Measurements from ENCODE around the gene UBAC2. TPM values are rescaled to one million over a fixed set of nuclear protein-coding genes. Genes with fewer than 3 reads are reported as not detected.
A peak's percentile ranks its signal among the peaks of the same experiment; 100 is the strongest.

UBAC2 gene
- total RNA-seq, 2 experiments from 2014 or later = 26.8 to 28.5 TPM

DNA sequence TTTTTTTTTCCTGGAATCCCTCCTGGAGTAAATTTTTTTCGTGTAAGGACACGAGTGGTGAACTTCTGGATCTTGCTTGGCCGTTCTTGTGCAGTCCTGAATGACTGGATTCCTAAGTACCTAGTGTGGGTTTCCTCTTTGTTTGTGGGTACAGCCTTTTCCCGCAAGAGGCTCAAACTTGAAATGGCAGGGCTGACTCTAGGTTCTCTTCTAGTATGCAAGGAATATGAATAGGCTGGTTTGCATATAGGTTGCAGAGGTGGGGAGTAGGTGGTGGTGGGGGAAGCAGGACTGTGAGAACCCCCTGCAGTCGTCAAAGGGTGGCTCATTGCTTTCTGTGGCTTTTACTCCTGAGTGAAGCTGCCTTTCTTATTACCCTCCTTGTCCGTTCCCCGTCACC is 13.6 kb downstream of the UBAC2 start:
- Histone ChIP-seq H3K4me1 (ENCODE audit: insufficient read depth, low read length, poor library complexity, severe bottlenecking) (peaks cover 24% of the 10 kb centered on the region), H3K36me3 (ENCODE audit: insufficient read depth, low read length) (peaks cover 15% of the 10 kb centered on the region), H3K9me2 (ENCODE audit: insufficient read depth, low read length) (no peaks in the 10 kb centered on the region), H3K4me2 (ENCODE audit: low read length) (peak overlapping the region; percentile 36), H3K4me3 (ENCODE audit: low read depth, low read length, poor library complexity, severe bottlenecking) (no peak overlapping the region), H3K27ac (ENCODE audit: low read depth, low read length, poor library complexity, severe bottlenecking) (no peak overlapping the region), H3K79me2 (ENCODE audit: insufficient read depth, low read depth, low read length) (peaks cover 71% of the 10 kb centered on the region; the same call in 1 of the 2 replicates), H4K20me1 (ENCODE audit: insufficient read depth, low read length) (peaks cover 10% of the 10 kb centered on the region; the same call in 1 of the 2 replicates), H3K9me3 (ENCODE audit: low read length) (no peaks in the 10 kb centered on the region), H2AFZ (ENCODE audit: low read length) (no peak overlapping the region)
- TF ChIP-seq EZH2phosphoT487 (IDR thresholded peaks at IDR 0.05; ENCODE audit: borderline replicate concordance, low read depth, low read length) = no peak
- no peak for TF ChIP-seq CTCF (conservative IDR thresholded peaks at IDR 0.05; ENCODE audit: low read length)
- DNase-seq (ENCODE audit: low spot score) = no peak
- intact Hi-C loops (cut with micrococcal nuclease; ENCODE audit: unreplicated experiment) = no loop called here
- ChIA-PET CTCF (ENCODE audit: unreplicated experiment) (no interaction called here), POLR2A (interaction anchor here (1.3 to 1.5 kb wide), 2 partner anchors 10 to 11 kb away, joined by 3 to 4 read pairs; no protein-coding TSS in a partner anchor)
- no TSS peak for BruUV-seq (replicated peaks)

DNA sequence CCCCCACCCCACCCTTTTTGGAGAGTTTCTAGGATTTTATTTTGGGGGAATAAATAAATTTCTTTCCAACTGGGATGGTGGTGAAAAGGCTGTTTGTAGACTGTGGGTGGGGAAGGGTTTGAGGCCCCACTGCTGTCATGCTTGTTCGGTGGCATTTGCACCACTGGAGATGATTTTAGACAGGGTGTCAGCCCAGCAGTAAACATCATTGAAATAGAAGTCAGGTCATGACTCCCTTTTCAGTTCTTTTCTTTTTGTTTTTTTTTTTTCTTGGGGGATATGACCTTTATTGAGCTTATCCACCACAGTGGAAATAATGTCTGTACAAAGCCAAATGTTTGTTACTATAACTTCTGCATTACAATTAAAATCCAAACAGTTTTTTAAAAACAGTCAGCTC is 14.1 kb downstream of the UBAC2 start:
- H2AFZ ChIP-seq (ENCODE audit: low read length) = no peak overlapping the region
- ChIA-PET POLR2A (interaction anchor here (0.6 to 1.5 kb wide), 6 partner anchors 8 to 30 kb away, joined by 3 to 5 read pairs (median 4); no protein-coding TSS in a partner anchor), CTCF (ENCODE audit: unreplicated experiment) (no interaction called here)
- DNase-seq (ENCODE audit: low spot score) = no peak
- H3K4me3 ChIP-seq (ENCODE audit: low read depth, low read length, poor library complexity, severe bottlenecking) = no peak overlapping the region
- no peaks in the 10 kb centered on the region for H3K9me2 ChIP-seq (ENCODE audit: insufficient read depth, low read length)
- H3K27ac ChIP-seq (ENCODE audit: low read depth, low read length, poor library complexity, severe bottlenecking) = no peak overlapping the region
- peaks cover 29% of the 10 kb centered on the region for H3K4me1 ChIP-seq (ENCODE audit: insufficient read depth, low read length, poor library complexity, severe bottlenecking)
- intact Hi-C loops (cut with micrococcal nuclease; ENCODE audit: unreplicated experiment) = no loop called here
- H3K36me3 ChIP-seq (ENCODE audit: insufficient read depth, low read length) = peaks cover 15% of the 10 kb centered on the region
- no peaks in the 10 kb centered on the region for H3K9me3 ChIP-seq (ENCODE audit: low read length)
- H3K79me2 ChIP-seq (ENCODE audit: insufficient read depth, low read depth, low read length) = peaks cover 73% of the 10 kb centered on the region; the same call in 1 of the 2 replicates
- BruUV-seq (replicated peaks) = no TSS peak
- peak overlapping the region; percentile 36 for H3K4me2 ChIP-seq (ENCODE audit: low read length)
- TF ChIP-seq CTCF (conservative IDR thresholded peaks at IDR 0.05; ENCODE audit: low read length) = no peak
- TF ChIP-seq EZH2phosphoT487 (IDR thresholded peaks at IDR 0.05; ENCODE audit: borderline replicate concordance, low read depth, low read length) = no peak
- H4K20me1 ChIP-seq (ENCODE audit: insufficient read depth, low read length) = peaks cover 10% of the 10 kb centered on the region; the same call in 1 of the 2 replicates

DNA sequence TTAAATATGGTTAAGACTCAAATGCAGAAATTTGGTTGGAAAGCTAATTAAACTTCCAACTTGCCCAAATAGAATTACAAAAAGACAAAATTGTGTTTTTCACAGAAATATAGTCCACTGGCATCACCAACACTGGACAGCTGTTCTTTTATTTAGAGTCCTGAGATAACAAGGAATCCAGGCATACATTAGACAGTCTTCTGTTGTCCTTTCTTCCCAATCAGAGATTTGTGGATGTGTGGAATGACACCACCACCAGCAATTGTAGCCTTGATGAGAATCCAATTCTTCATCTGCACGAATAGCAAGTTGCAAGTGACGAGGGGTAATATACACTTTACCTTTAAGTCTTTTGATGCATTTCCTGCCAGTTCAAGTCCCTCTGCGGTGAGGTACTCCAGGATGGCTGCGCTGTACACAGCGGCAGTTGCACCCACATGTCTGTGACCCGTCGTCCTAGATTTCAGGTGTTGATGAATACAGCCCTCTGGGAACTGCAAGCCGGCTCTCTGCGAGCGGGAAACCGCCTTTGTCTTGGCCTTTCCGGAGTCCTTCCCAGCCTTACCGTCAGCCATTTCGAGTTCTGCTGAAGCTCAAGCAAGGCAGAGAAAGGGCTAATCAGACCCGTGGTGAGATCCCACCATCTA is 14.7 kb downstream of the UBAC2 start:
- ChIA-PET POLR2A (interaction anchor here (0.6 to 1.5 kb wide), 6 partner anchors 9 to 31 kb away, joined by 3 to 5 read pairs (median 4); no protein-coding TSS in a partner anchor), CTCF (ENCODE audit: unreplicated experiment) (no interaction called here)
- H3K79me2 ChIP-seq (ENCODE audit: insufficient read depth, low read depth, low read length) = peaks cover 74% of the 10 kb centered on the region
- H3K9me2 ChIP-seq (ENCODE audit: insufficient read depth, low read length) = no peaks in the 10 kb centered on the region
- no peak overlapping the region for H3K4me3 ChIP-seq (ENCODE audit: low read depth, low read length, poor library complexity, severe bottlenecking)
- TF ChIP-seq CTCF (conservative IDR thresholded peaks at IDR 0.05; ENCODE audit: low read length) = no peak
- no peak for TF ChIP-seq EZH2phosphoT487 (IDR thresholded peaks at IDR 0.05; ENCODE audit: borderline replicate concordance, low read depth, low read length)
- H3K4me1 ChIP-seq (ENCODE audit: insufficient read depth, low read length, poor library complexity, severe bottlenecking) = peaks cover 34% of the 10 kb centered on the region
- intact Hi-C loops (cut with micrococcal nuclease; ENCODE audit: unreplicated experiment) = no loop called here
- no peak overlapping the region for H3K27ac ChIP-seq (ENCODE audit: low read depth, low read length, poor library complexity, severe bottlenecking)
- no peak for DNase-seq (ENCODE audit: low spot score)
- peaks cover 15% of the 10 kb centered on the region for H3K36me3 ChIP-seq (ENCODE audit: insufficient read depth, low read length)
- peaks cover 10% of the 10 kb centered on the region; the same call in 1 of the 2 replicates for H4K20me1 ChIP-seq (ENCODE audit: insufficient read depth, low read length)
- no peak overlapping the region for H3K4me2 ChIP-seq (ENCODE audit: low read length)
- H3K9me3 ChIP-seq (ENCODE audit: low read length) = no peaks in the 10 kb centered on the region
- no peak overlapping the region for H2AFZ ChIP-seq (ENCODE audit: low read length)
- BruUV-seq (replicated peaks) = no TSS peak

All from OCI-LY7 (cell line).